Hepatocyte (in vitro differentiated cells): ENCODE data around the gene FMO3.

Source experiments
- CTCF ChIP-seq: fragments of 200-600 bp; sonication (generic); IDR thresholded peaks from 2 replicates; pipeline ENCODE4 v1.5.1; 2016; ENCODE audit warnings: antibody characterized with exemption, mild to moderate bottlenecking; ENCODE audit not compliant: poor library complexity
- EZH2 ChIP-seq: fragments of 200-600 bp; sonication (generic); IDR thresholded peaks from 2 replicates; pipeline ENCODE4 v1.6.1; 2016; ENCODE audit warnings: antibody characterized with exemption, mild to moderate bottlenecking, borderline replicate concordance
- EZH2phosphoT487 ChIP-seq: fragments of 200-600 bp; sonication (generic); IDR thresholded peaks from one replicate; pipeline ENCODE4 v1.6.1; 2018; ENCODE audit warnings: antibody characterized with exemption, mild to moderate bottlenecking, low read depth, moderate library complexity; ENCODE audit not compliant: unreplicated experiment, severe bottlenecking

DNA sequence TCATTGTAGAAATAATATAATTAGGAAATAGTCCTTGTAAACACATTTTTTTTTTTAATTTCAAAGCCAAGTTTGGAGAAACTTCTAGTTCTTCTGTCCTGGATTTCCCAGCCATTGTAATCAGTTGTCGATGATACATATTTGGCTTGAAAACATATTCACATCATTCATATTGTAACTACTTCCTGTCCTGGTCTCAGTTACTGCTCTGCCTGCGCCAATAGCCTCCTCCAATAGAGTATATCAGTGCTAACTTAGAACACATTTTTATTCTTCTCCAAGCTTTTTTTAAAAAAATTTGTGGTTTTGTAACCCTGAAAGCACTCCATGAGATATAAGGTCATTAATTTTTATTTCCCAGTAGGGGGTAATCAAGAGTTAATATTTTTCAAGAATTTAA lies 48.3 kb downstream of the FMO3 start:
- TF ChIP-seq CTCF (no peak), EZH2 (no peak), EZH2phosphoT487 (no peak)
